CD4-positive, CD25-positive, alpha-beta regulatory T cell (primary cell): Measurements from ENCODE around the gene FBXO34. TPM values are rescaled to one million over a fixed set of nuclear protein-coding genes. Genes with fewer than 3 reads are reported as not detected.

Experiments
- ATAC-seq, 2 donors: fragments of 150-1000 bp; cut with Tn5 transposase; one replicate each; pipeline ENCODE4 v1.10.0; 2021; ENCODE audit warnings: low read depth in 2 of 2, moderate number of reproducible peaks in 2 of 2, moderate library complexity in 1 of 2
- DNase-seq, 3 donors: peaks; one replicate each; pipeline versions ENCODE4 v3.0.0 to v3.0.0-alpha.2; 2012 to 2022; ENCODE audit warnings: mixed read lengths in 1 of 3
- H3K27ac ChIP-seq: one replicate; pipeline ENCODE4 v1.7.0; 2013; ENCODE audit warnings: mild to moderate bottlenecking, low read length; ENCODE audit not compliant: insufficient read depth, poor library complexity, severe bottlenecking
- H3K27me3 ChIP-seq: one replicate; pipeline ENCODE4 v1.7.0; 2013; ENCODE audit warnings: low read length; ENCODE audit not compliant: control insufficient read depth, insufficient read depth
- H3K36me3 ChIP-seq: one replicate; pipeline ENCODE4 v1.7.0; 2013; ENCODE audit warnings: mild to moderate bottlenecking, low read length, moderate library complexity; ENCODE audit not compliant: control insufficient read depth, insufficient read depth
- H3K4me1 ChIP-seq: 2 replicates; pipeline ENCODE4 v1.7.0; 2013; ENCODE audit warnings: mild to moderate bottlenecking, low read length; ENCODE audit not compliant: insufficient read depth, control insufficient read depth, poor library complexity, severe bottlenecking
- H3K4me3 ChIP-seq: one replicate; pipeline ENCODE4 v1.7.0; 2013; ENCODE audit warnings: low read depth, mild to moderate bottlenecking, low read length, moderate library complexity
- H3K9me3 ChIP-seq, 2 experiments: 1 replicate in 1 of 2; 2 replicates in 1 of 2; pipeline ENCODE4 v1.7.0; 2013; ENCODE audit warnings: low read length in 2 of 2, mild to moderate bottlenecking in 1 of 2, moderate library complexity in 1 of 2; ENCODE audit not compliant: control insufficient read depth in 2 of 2
- H3K27ac Mint-ChIP-seq, 3 donors: one replicate each; pipeline ENCODE4 v1.8.0; 2020 to 2022; ENCODE audit warnings: mild to moderate bottlenecking in 3 of 3, mixed read lengths in 3 of 3, moderate library complexity in 2 of 3
- H3K27me3 Mint-ChIP-seq: one replicate; pipeline ENCODE4 v1.8.0; 2022; ENCODE audit warnings: mild to moderate bottlenecking, mixed read lengths
- H3K36me3 Mint-ChIP-seq: one replicate; pipeline ENCODE4 v1.8.0; 2020; ENCODE audit warnings: mixed read lengths
- H3K4me1 Mint-ChIP-seq, 4 donors: one replicate each; pipeline ENCODE4 v1.8.0; 2020 to 2022; ENCODE audit warnings: mixed read lengths in 4 of 4, mild to moderate bottlenecking in 1 of 4
- H3K4me3 Mint-ChIP-seq, 4 donors: one replicate each; pipeline ENCODE4 v1.8.0; 2020 to 2022; ENCODE audit warnings: mild to moderate bottlenecking in 4 of 4, mixed read lengths in 4 of 4, moderate library complexity in 3 of 4
- H3K9me3 Mint-ChIP-seq, 7 donors: one replicate each; pipeline ENCODE4 v1.8.0; 2020 to 2022; ENCODE audit warnings: mixed read lengths in 7 of 7, mild to moderate bottlenecking in 3 of 7, moderate library complexity in 2 of 7
- polyA plus RNA-seq, 4 donors: library from polyadenylated mRNA; unstranded; fragments of 300-500 nt; fragmentation: Illumina TruSeq; gene quantifications; one replicate each; pipeline ENCODE4 v1.2.3, GENCODE V29; 2021
- total RNA-seq: library from RNA; stranded (reverse); gene quantifications from one replicate; pipeline ENCODE4 v1.2.3, GENCODE V29; 2022

Gene FBXO34
- total and polyA plus RNA-seq, 5 donors from 2014 or later = 28.8 to 41.6 (median 32.4) TPM

GRCh38 chr14:55359307-55359706 lies 88.1 kb downstream of the FBXO34 start:
- ATAC-seq (no peak), DNase-seq (no peak)
- H3K36me3 ChIP-seq = no peaks in the 10 kb centered on the region
- Mint-ChIP-seq H3K4me3 (no peak overlapping the region), H3K27ac (no peak overlapping the region), H3K27me3 (no peaks in the 10 kb centered on the region), H3K9me3 (no peaks in the 10 kb centered on the region), H3K4me1 (peaks cover 2 to 14% (median 7%) of the 10 kb centered on the region in 4 donors), H3K36me3 (peaks cover 3% of the 10 kb centered on the region)
- H3K4me1 ChIP-seq = no peaks in the 10 kb centered on the region
- H3K27me3 ChIP-seq = no peaks in the 10 kb centered on the region
- no peak overlapping the region for H3K27ac ChIP-seq
- H3K9me3 ChIP-seq = no peaks in the 10 kb centered on the region
- H3K4me3 ChIP-seq = no peak overlapping the region

GRCh38 chr14:55361190-55361589 lies 90.0 kb downstream of the FBXO34 start:
- DNase-seq (no peak), ATAC-seq (no peak)
- Mint-ChIP-seq H3K36me3 (peaks cover 7% of the 10 kb centered on the region), H3K27ac (peak overlapping the region; percentile 11 to 21 (median 20)), H3K27me3 (no peaks in the 10 kb centered on the region), H3K9me3 (no peaks in the 10 kb centered on the region), H3K4me3 (no peak overlapping the region), H3K4me1 (peaks cover 0 to 5% (median 2%) of the 10 kb centered on the region in 4 donors)
- Histone ChIP-seq H3K4me1 (no peaks in the 10 kb centered on the region), H3K36me3 (peaks cover 10% of the 10 kb centered on the region), H3K9me3 (no peaks in the 10 kb centered on the region), H3K4me3 (no peak overlapping the region), H3K27ac (no peak overlapping the region), H3K27me3 (no peaks in the 10 kb centered on the region)

GRCh38 chr14:55366271-55366670 lies 95.0 kb downstream of the FBXO34 start:
- DNase-seq (no peak), ATAC-seq (no peak)
- no peak overlapping the region for H3K4me3 ChIP-seq
- no peak overlapping the region for H3K27ac Mint-ChIP-seq
- H3K9me3 Mint-ChIP-seq = peaks cover 0 to 2% (median 0%) of the 10 kb centered on the region in 7 donors
- H3K27me3 Mint-ChIP-seq = no peaks in the 10 kb centered on the region
- peaks cover 0 to 10% (median 0%) of the 10 kb centered on the region in 4 donors for H3K4me1 Mint-ChIP-seq
- no peaks in the 10 kb centered on the region for H3K27me3 ChIP-seq
- no peaks in the 10 kb centered on the region for H3K9me3 ChIP-seq
- H3K4me1 ChIP-seq = no peaks in the 10 kb centered on the region
- no peak overlapping the region for H3K4me3 Mint-ChIP-seq
- peaks cover 32% of the 10 kb centered on the region for H3K36me3 ChIP-seq
- H3K36me3 Mint-ChIP-seq = peaks cover 24% of the 10 kb centered on the region
- H3K27ac ChIP-seq = no peak overlapping the region

- Mint-ChIP-seq H3K27me3 (no peaks in the 10 kb centered on the region), H3K27ac (peak overlapping the region; percentile 32 to 76 (median 58)), H3K4me1 (peaks cover 11 to 26% (median 22%) of the 10 kb centered on the region in 4 donors), H3K9me3 (peaks cover 0 to 2% (median 0%) of the 10 kb centered on the region in 7 donors), H3K4me3 (no peak overlapping the region), H3K36me3 (peaks cover 27% of the 10 kb centered on the region)
- no peak for ATAC-seq
- no peak overlapping the region for H3K27ac ChIP-seq
- no peak overlapping the region for H3K4me3 ChIP-seq
- peaks cover 18% of the 10 kb centered on the region for H3K4me1 ChIP-seq
- no peaks in the 10 kb centered on the region for H3K9me3 ChIP-seq
- H3K27me3 ChIP-seq = no peaks in the 10 kb centered on the region
- peaks cover 24% of the 10 kb centered on the region for H3K36me3 ChIP-seq
- DNase-seq = no peak
Measured at GRCh38 chr14:55370883-55371455, 99.7 kb downstream of the FBXO34 start.

GRCh38 chr14:55372423-55372822 lies 101.2 kb downstream of the FBXO34 start:
- peaks cover 18% of the 10 kb centered on the region for H3K4me1 ChIP-seq
- peaks cover 41% of the 10 kb centered on the region for H3K36me3 Mint-ChIP-seq

GRCh38 chr14:55372825-55373224 lies 101.6 kb downstream of the FBXO34 start:
- no peaks in the 10 kb centered on the region for H3K9me3 ChIP-seq
- H3K36me3 Mint-ChIP-seq = peaks cover 38% of the 10 kb centered on the region
- H3K27ac Mint-ChIP-seq = peak overlapping the region; percentile 15 to 63 (median 55)
- peaks cover 18% of the 10 kb centered on the region for H3K4me1 ChIP-seq
- H3K4me1 Mint-ChIP-seq = peaks cover 11 to 27% (median 23%) of the 10 kb centered on the region in 4 donors
- no peak overlapping the region for H3K4me3 Mint-ChIP-seq
- H3K27ac ChIP-seq = no peak overlapping the region
- H3K27me3 Mint-ChIP-seq = no peaks in the 10 kb centered on the region
- H3K27me3 ChIP-seq = no peaks in the 10 kb centered on the region
- DNase-seq = no peak
- no peak overlapping the region for H3K4me3 ChIP-seq
- peaks cover 0 to 2% (median 0%) of the 10 kb centered on the region in 7 donors for H3K9me3 Mint-ChIP-seq
- no peak for ATAC-seq
- peaks cover 31% of the 10 kb centered on the region for H3K36me3 ChIP-seq

More at GRCh38 chr14:55372423-55372822, 101.2 kb downstream of the FBXO34 start:
- Histone ChIP-seq H3K36me3 (peaks cover 29% of the 10 kb centered on the region), H3K4me3 (no peak overlapping the region), H3K9me3 (no peaks in the 10 kb centered on the region), H3K27me3 (no peaks in the 10 kb centered on the region), H3K27ac (no peak overlapping the region)
- Mint-ChIP-seq H3K9me3 (peaks cover 0 to 2% (median 0%) of the 10 kb centered on the region in 7 donors), H3K27me3 (no peaks in the 10 kb centered on the region), H3K4me1 (peaks cover 11 to 27% (median 23%) of the 10 kb centered on the region in 4 donors), H3K27ac (peak overlapping the region; percentile 15 to 91 (median 83)), H3K4me3 (peak overlapping the region in 1 of 4 donors; percentile 22)
- DNase-seq (no peak), ATAC-seq (no peak)

- Histone ChIP-seq H3K4me1 (peaks cover 18% of the 10 kb centered on the region), H3K27ac (peak overlapping the region; percentile 34), H3K4me3 (peak overlapping the region; percentile 46), H3K36me3 (peaks cover 27% of the 10 kb centered on the region), H3K9me3 (no peaks in the 10 kb centered on the region), H3K27me3 (no peaks in the 10 kb centered on the region)
- ATAC-seq (peak; percentile 66 to 77), DNase-seq (peak in 2 of 3 donors; percentile 27 to 57)
- peak overlapping the region; percentile 10 to 57 (median 32) for H3K4me3 Mint-ChIP-seq
- H3K9me3 Mint-ChIP-seq = peaks cover 0 to 2% (median 0%) of the 10 kb centered on the region in 7 donors
- no peaks in the 10 kb centered on the region for H3K27me3 Mint-ChIP-seq
- peaks cover 11 to 27% (median 23%) of the 10 kb centered on the region in 4 donors for H3K4me1 Mint-ChIP-seq
- H3K36me3 Mint-ChIP-seq = peaks cover 42% of the 10 kb centered on the region
- H3K27ac Mint-ChIP-seq = peak overlapping the region in 2 of 3 donors; percentile 50 to 95
Measured at GRCh38 chr14:55373784-55374705, 102.8 kb downstream of the FBXO34 start.
